ENCODE results near the gene C14orf93.

C14orf93 gene

DNA sequence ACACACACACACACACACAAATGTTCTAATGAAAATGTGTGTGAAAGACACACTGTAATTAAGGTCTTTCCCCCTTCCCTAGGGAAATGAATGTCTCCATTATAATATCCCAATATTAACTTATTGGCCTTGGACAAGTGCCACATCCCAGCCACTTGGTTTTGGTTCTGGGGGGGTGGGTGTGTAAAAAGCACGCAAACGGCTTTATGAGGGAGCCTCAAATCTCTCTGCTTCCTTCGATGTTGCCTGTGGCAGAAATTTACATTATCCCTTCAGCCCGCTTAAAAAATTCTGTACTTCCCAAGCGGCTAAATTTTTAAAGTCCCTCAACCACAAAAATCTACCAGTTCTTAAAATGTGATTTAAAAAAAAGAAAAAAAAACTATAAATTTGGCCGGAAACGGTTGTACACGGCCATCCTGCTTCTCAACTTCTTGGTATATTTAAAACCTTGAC, 432 bp downstream of the C14orf93 start:
- peak overlapping the region; percentile 100 for H3K4me2 ChIP-seq (ENCODE audit: low read length)
- H3K4me1 ChIP-seq (ENCODE audit: low read length) = peaks cover 32% of the 10 kb centered on the region
- 0 out of 2 replicates have a peak, but pooled peaks cover 2% of the 10 kb centered on the region for H3K79me2 ChIP-seq (ENCODE audit: low read length)
- H2AFZ ChIP-seq (ENCODE audit: low read depth, low read length) = no peak overlapping the region
- no peaks in the 10 kb centered on the region for H3K9me3 ChIP-seq (ENCODE audit: insufficient read depth, low read length)
- H3K36me3 ChIP-seq (replicated peaks; ENCODE audit: low read depth, low read length) = no peaks in the 10 kb centered on the region
- TF ChIP-seq CTCF (IDR thresholded peaks at IDR 0.05; ENCODE audit: low read depth, low read length) (no peak), EZH2phosphoT487 (IDR thresholded peaks at IDR 0.05; ENCODE audit: low read depth) (no peak)
- H3K4me3 ChIP-seq (ENCODE audit: low read length) = peak overlapping the region; percentile 87
- H3K27me3 ChIP-seq (ENCODE audit: low read depth, low read length) = no peaks in the 10 kb centered on the region
- H3K27ac ChIP-seq (ENCODE audit: low read length) = peak overlapping the region; percentile 78
- H4K20me1 ChIP-seq (ENCODE audit: insufficient read depth, low read length) = no peaks in the 10 kb centered on the region
- peak overlapping the region; percentile 96 for H3K9ac ChIP-seq (ENCODE audit: low read length)

DNA sequence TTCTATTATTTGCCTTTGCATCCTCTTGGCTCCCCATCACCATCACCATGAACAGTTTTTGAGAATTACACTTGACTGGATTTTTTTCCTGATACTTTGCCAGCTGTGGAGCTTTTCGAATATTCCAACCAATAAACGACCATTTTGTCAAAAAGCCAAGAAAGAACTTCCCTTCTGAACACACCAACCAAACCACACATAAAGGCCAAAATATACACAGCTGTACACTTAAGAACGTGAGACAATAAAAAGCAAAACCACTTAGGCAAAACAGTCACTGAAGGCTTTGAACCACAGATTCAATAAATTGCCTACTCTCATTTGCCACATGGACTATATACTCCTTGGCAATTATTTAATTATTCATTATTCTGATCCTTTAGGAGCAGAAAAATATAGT, 1.1 kb downstream of the C14orf93 start:
- peak overlapping the region; percentile 87 for H3K4me3 ChIP-seq (ENCODE audit: low read length)
- no peaks in the 10 kb centered on the region for H3K27me3 ChIP-seq (ENCODE audit: low read depth, low read length)
- H4K20me1 ChIP-seq (ENCODE audit: insufficient read depth, low read length) = no peaks in the 10 kb centered on the region
- peak overlapping the region; percentile 100 for H3K4me2 ChIP-seq (ENCODE audit: low read length)
- H3K36me3 ChIP-seq (replicated peaks; ENCODE audit: low read depth, low read length) = no peaks in the 10 kb centered on the region
- 0 out of 2 replicates have a peak, but pooled peaks cover 2% of the 10 kb centered on the region for H3K79me2 ChIP-seq (ENCODE audit: low read length)
- no peak for TF ChIP-seq CTCF (IDR thresholded peaks at IDR 0.05; ENCODE audit: low read depth, low read length)
- TF ChIP-seq EZH2phosphoT487 (IDR thresholded peaks at IDR 0.05; ENCODE audit: low read depth) = no peak
- 0 out of 2 replicates have a peak overlapping the region, but pooled peaks have one; percentile 30 for H3K27ac ChIP-seq (ENCODE audit: low read length)
- peak overlapping the region; percentile 96 for H3K9ac ChIP-seq (ENCODE audit: low read length)
- peaks cover 32% of the 10 kb centered on the region for H3K4me1 ChIP-seq (ENCODE audit: low read length)
- no peaks in the 10 kb centered on the region for H3K9me3 ChIP-seq (ENCODE audit: insufficient read depth, low read length)
- H2AFZ ChIP-seq (ENCODE audit: low read depth, low read length) = no peak overlapping the region

- peak overlapping the region; percentile 82 for H3K4me3 ChIP-seq (ENCODE audit: low read length)
- H3K27me3 ChIP-seq (ENCODE audit: low read depth, low read length) = no peaks in the 10 kb centered on the region
- no peaks in the 10 kb centered on the region for H4K20me1 ChIP-seq (ENCODE audit: insufficient read depth, low read length)
- 0 out of 2 replicates have a peak, but pooled peaks cover 2% of the 10 kb centered on the region for H3K79me2 ChIP-seq (ENCODE audit: low read length)
- peak overlapping the region; percentile 84 for H3K4me2 ChIP-seq (ENCODE audit: low read length)
- peaks cover 32% of the 10 kb centered on the region for H3K4me1 ChIP-seq (ENCODE audit: low read length)
- 0 out of 2 replicates have a peak, but pooled peaks have one; percentile 13 for TF ChIP-seq CTCF (IDR thresholded peaks at IDR 0.05; ENCODE audit: low read depth, low read length)
- TF ChIP-seq EZH2phosphoT487 (IDR thresholded peaks at IDR 0.05; ENCODE audit: low read depth) = no peak
- peak overlapping the region; percentile 57 for H2AFZ ChIP-seq (ENCODE audit: low read depth, low read length)
- H3K36me3 ChIP-seq (replicated peaks; ENCODE audit: low read depth, low read length) = no peaks in the 10 kb centered on the region
- H3K27ac ChIP-seq (ENCODE audit: low read length) = peak overlapping the region; percentile 75
- no peaks in the 10 kb centered on the region for H3K9me3 ChIP-seq (ENCODE audit: insufficient read depth, low read length)
- peak overlapping the region; percentile 87 for H3K9ac ChIP-seq (ENCODE audit: low read length)
These were observed 3.2 kb downstream of the C14orf93 start for GRCh38 chr14:23006544-23007419.

DNA sequence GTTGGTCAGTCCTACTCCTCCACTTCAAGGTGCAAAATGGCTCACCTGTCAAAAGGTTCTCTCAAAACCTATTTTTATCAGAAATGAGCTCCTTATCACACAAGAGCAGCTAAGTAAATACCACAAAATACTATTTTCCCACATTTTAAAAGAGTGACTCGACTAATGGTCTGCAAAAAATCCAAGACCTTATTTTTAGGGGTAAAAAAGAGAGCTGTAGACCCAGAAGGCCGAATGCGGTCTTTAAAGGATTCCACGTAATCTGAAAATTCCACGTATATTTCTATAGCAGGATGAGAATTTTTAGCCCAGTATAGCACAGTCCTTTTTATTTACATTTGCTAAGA, 3.8 kb downstream of the C14orf93 start:
- H3K9ac ChIP-seq (ENCODE audit: low read length) = peak overlapping the region; percentile 87
- no peaks in the 10 kb centered on the region for H3K36me3 ChIP-seq (replicated peaks; ENCODE audit: low read depth, low read length)
- TF ChIP-seq CTCF (IDR thresholded peaks at IDR 0.05; ENCODE audit: low read depth, low read length) (no peak), EZH2phosphoT487 (IDR thresholded peaks at IDR 0.05; ENCODE audit: low read depth) (no peak)
- no peaks in the 10 kb centered on the region for H3K9me3 ChIP-seq (ENCODE audit: insufficient read depth, low read length)
- 0 out of 2 replicates have a peak overlapping the region, but pooled peaks have one; percentile 57 for H2AFZ ChIP-seq (ENCODE audit: low read depth, low read length)
- H3K4me2 ChIP-seq (ENCODE audit: low read length) = peak overlapping the region; percentile 84
- peaks cover 32% of the 10 kb centered on the region for H3K4me1 ChIP-seq (ENCODE audit: low read length)
- H3K4me3 ChIP-seq (ENCODE audit: low read length) = peak overlapping the region; percentile 82
- H3K79me2 ChIP-seq (ENCODE audit: low read length) = 0 out of 2 replicates have a peak, but pooled peaks cover 2% of the 10 kb centered on the region
- H4K20me1 ChIP-seq (ENCODE audit: insufficient read depth, low read length) = no peaks in the 10 kb centered on the region
- H3K27ac ChIP-seq (ENCODE audit: low read length) = peak overlapping the region; percentile 75
- H3K27me3 ChIP-seq (ENCODE audit: low read depth, low read length) = no peaks in the 10 kb centered on the region

All from OCI-LY3 (cell line).